Epithelial cell of esophagus (primary cell): ENCODE results near the gene HSFX2.
A peak's percentile ranks its signal among the peaks of the same experiment; 100 is the strongest.

Source experiments
- DNase-seq: peaks from one replicate; pipeline ENCODE4 v3.0.0; 2010; ENCODE audit warnings: low read depth
- H3K4me3 ChIP-seq: 2 replicates; pipeline ENCODE4 v1.5.1; 2011; ENCODE audit warnings: mild to moderate bottlenecking, low read length, control low read depth
- TF ChIP-seq, protein P1 (sequence below): IDR thresholded peaks from 2 replicates; pipeline ENCODE4 v1.5.1; 2011; ENCODE audit warnings: low read depth, mild to moderate bottlenecking, low read length, control low read depth, inconsistent platforms; ENCODE audit not compliant: insufficient read depth; ENCODE audit errors: missing control alignments

HSFX2 gene

DNA sequence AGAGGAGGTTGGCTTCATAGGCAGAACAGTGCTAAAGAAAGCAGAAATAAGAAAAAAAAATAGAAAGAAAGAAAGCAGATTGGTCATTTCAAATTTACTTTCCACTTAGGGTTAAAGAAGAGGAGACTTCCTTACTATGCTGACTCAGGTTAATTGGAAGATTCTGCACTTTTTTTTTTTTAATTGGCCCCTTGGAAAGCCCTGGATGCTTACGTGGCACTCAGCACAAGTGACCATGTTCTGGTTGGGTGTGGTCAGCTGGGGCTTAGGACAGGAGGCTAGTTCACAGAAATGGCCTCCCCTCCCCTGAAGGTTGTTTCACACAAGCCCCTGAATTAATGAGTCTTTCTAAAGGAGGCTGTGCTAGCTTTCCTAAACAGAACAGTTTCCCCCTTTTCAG lies 22.4 kb downstream of the HSFX2 start:
- TF ChIP-seq, protein P1, sequence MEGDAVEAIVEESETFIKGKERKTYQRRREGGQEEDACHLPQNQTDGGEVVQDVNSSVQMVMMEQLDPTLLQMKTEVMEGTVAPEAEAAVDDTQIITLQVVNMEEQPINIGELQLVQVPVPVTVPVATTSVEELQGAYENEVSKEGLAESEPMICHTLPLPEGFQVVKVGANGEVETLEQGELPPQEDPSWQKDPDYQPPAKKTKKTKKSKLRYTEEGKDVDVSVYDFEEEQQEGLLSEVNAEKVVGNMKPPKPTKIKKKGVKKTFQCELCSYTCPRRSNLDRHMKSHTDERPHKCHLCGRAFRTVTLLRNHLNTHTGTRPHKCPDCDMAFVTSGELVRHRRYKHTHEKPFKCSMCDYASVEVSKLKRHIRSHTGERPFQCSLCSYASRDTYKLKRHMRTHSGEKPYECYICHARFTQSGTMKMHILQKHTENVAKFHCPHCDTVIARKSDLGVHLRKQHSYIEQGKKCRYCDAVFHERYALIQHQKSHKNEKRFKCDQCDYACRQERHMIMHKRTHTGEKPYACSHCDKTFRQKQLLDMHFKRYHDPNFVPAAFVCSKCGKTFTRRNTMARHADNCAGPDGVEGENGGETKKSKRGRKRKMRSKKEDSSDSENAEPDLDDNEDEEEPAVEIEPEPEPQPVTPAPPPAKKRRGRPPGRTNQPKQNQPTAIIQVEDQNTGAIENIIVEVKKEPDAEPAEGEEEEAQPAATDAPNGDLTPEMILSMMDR, result no peak
- H3K4me3 ChIP-seq, result no peak overlapping the region

DNA sequence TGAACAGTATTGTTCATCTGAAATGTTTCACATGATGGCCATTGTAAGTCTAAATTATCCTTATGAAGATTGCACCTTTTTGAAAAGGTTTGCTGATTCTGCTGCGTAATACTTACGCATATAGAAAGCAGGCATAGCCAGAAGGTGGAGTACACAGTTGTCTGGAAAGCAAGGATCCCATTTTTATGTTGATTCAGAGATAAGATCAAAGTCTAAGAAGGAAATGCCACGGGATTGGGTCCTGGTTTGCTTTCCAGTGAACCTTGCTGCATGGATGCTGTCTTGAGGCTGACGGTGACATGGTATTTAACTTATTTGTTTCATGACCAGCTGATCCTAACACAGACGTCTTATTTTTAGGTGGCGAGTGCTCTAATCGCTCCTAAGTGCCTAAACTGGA lies 23.3 kb downstream of the HSFX2 start:
- TF ChIP-seq, protein P1, result no peak
- no peak for DNase-seq
- H3K4me3 ChIP-seq, result no peak overlapping the region

More for the DNA sequence above, 22.4 kb downstream of the HSFX2 start:
- DNase-seq, result no peak

DNA sequence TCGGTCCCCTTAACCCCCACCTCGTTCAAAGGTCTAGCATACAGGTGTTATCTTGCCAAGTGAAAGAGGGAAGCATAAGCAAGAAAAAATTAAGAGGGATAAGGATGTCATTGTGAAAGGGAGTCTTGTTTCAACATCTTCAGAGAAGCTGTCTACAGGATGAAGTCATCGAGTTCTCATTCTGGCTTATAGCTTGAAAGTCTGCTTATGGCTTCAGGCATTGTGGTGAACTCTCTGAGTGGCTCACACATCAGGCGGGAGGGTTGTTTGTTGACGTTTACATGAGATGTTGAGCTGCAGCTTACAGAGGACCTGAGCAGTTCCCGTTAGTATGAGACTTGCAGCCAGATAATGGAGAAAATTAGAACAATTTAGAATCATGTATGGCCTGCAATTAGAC lies 24.4 kb downstream of the HSFX2 start:
- H3K4me3 ChIP-seq, result no peak overlapping the region
- TF ChIP-seq, protein P1, result no peak
- DNase-seq, result peak; percentile 92

DNA sequence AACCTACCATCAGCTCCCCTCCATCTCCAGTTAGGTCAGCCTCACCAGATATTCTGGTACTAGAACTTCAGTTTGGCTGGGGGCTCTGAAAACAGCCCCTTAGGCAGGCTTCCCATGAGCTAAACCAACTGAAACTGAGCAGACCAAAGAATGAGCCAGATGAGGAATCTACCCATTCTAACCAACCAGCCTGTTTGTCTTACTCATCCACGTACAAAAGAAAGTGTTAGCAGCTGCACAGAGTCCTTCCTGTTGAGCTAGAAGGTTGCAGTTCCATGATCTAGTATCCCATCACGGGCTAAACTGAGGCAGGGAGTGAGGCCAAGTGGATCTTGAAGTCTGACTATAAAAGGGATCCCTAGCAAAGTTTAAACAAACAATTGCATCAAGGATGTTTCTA lies 25.3 kb downstream of the HSFX2 start:
- no peak overlapping the region for H3K4me3 ChIP-seq
- TF ChIP-seq, protein P1, result no peak
- peak; percentile 11 for DNase-seq

DNA sequence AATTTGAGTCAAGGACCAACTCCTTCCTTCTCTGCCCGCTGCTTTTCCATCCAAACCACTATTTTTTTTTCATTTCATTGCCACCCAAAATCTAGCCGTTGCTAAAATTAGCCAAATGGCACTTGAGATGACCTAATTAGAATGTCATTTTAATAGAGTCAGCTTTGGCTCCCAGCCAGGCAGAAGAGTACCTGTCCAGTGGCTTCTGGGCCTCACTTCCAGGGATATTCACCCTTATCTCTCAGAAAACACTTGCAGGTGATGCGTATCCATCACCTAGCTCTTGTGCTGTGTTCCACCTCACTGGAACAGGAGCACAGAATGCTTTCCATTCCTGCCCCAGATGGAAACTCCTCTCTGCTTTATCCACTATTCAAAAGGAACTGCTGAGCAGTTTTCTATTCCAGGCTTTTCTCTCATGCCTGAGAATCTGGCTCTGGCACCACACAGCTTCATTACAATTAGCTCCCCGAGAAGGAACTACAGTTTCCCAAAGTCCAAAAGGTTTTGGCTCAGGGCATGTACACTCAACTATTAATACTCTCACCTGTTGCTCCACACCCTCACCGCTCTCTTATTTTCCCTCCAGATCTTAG lies 26.3 kb downstream of the HSFX2 start:
- H3K4me3 ChIP-seq, result no peak overlapping the region
- no peak for DNase-seq
- TF ChIP-seq, protein P1, result no peak

DNA sequence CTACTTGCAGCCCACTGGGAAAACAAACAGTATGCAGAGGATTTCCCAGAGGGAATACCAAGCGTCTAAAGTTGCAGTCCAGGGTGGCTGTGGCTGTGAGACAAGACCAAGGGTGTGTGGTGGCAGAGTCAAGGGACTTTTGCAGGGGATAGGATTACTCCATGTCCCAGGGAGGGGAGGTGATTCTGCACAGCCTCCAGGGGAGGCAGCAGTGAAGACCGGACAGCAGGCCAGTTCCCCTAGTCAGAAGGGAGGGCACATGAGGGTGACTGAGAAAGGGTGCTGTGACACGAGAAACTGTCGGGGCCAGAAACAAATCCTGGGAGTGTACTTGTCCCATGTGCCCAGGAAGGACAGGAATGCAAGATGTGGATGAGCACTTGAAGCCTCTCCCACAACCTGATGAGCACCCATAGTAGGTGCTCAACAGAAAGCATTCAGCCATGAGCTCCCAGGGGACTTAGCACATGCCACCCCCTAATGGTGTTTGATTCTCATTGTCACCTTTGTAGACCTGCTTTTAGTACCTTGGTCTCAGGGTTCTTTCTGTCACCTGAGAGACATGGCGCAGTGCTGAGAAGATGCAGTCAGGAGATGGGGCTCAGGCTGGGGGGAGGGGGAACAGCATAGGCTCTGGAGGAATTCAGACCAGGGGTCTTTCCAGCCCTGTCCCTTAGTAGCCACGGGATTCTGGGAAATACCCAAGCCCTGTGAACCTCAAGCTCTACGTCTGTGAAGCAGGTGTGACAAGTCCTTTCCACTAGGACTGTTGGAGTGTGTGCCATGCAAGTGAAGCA lies 27.3 kb downstream of the HSFX2 start:
- TF ChIP-seq, protein P1, result no peak
- no peak for DNase-seq
- no peak overlapping the region for H3K4me3 ChIP-seq
